Adrenal gland (tissue), 12 donors: ENCODE measurements around the gene DPYD. TPM values are rescaled to one million over a fixed set of nuclear protein-coding genes. Genes with fewer than 3 reads are reported as not detected.

Experiments
- DNase-seq, 7 donors: peaks; one replicate each; pipeline ENCODE4 v3.0.0-alpha.2; 2019 to 2020
- H3K27ac ChIP-seq, 5 donors: fragments of 200-600 bp; sonication (generic) in 4 of 5; 1 replicate in 3 of 5; 2 replicates in 2 of 5; pipeline versions ENCODE4 v1.5.1 to v1.8.0; 2016 to 2020; ENCODE audit warnings: mild to moderate bottlenecking in 1 of 5
- H3K27me3 ChIP-seq: fragments of 200-600 bp; 2 replicates; pipeline ENCODE4 v1.8.0; 2021
- H3K36me3 ChIP-seq, 2 donors: fragments of 200-600 bp; replicated peaks in 1 of 2; 1 replicate in 1 of 2; 2 replicates in 1 of 2; pipeline versions ENCODE4 v1.5.1 to v1.8.0; 2018 to 2022
- H3K4me1 ChIP-seq, 2 donors: fragments of 200-600 bp; replicated peaks in 1 of 2; 1 replicate in 1 of 2; 2 replicates in 1 of 2; pipeline versions ENCODE4 v1.5.1 to v1.8.0; 2018 to 2021
- H3K4me3 ChIP-seq, 4 donors: fragments of 200-600 bp; sonication (generic) in 3 of 4; one replicate each; pipeline ENCODE4 v1.5.1; 2016 to 2018
- H3K9me3 ChIP-seq, 3 donors: fragments of 200-600 bp; sonication (generic) in 1 of 3; replicated peaks in 1 of 3; 1 replicate in 2 of 3; 2 replicates in 1 of 3; pipeline versions ENCODE4 v1.5.1 to v1.8.0; 2016 to 2021
- CTCF ChIP-seq, 6 experiments: fragments of 450-650 bp in 4 of 6; fragments of 200-600 bp in 2 of 6; sonication (generic) in 1 of 6; IDR thresholded peaks; 1 replicate in 5 of 6; 2 replicates in 1 of 6; pipeline versions ENCODE4 v1.5.1 to v1.8.0; 2016 to 2021; ENCODE audit warnings: antibody characterized with exemption in 6 of 6, mild to moderate bottlenecking in 2 of 6, moderate library complexity in 1 of 6
- POLR2A ChIP-seq, 2 donors: fragments of 450-650 bp; IDR thresholded peaks; one replicate each; pipeline ENCODE4 v1.6.1; 2017; ENCODE audit warnings: antibody characterized with exemption in 2 of 2, mild to moderate bottlenecking in 2 of 2, moderate library complexity in 1 of 2
- WGBS, 4 donors: extraction: QIAGEN DNeasy Blood & Tissue Kit in 2 of 4; methylation state at CpG; one replicate each; pipeline versions ENCODE4 v1.1.5 to v1.1.7; 2013 to 2017; 5-methylcytosine and 5-hydroxymethylcytosine counted together
- intact Hi-C, 2 donors: fragments of 100-400 bp; cut with DNase I; formaldehyde crosslinking; loops; one replicate each; pipeline versions ENCODE4 v1.14.1 to v1.15.0; 2022 to 2023
- polyA plus RNA-seq, 3 donors: library from polyadenylated mRNA; stranded (reverse); fragments of 200-250 nt in 2 of 3; fragments of 350-450 nt in 1 of 3; fragmentation: Illumina TruSeq in 1 of 3; extraction: RNeasy Lipid Tissue Mini Kit (QIAGEN cat#74804) in 1 of 3; gene quantifications; one replicate each; pipeline ENCODE4 v1.2.3, GENCODE V29; 2013 to 2014
- total RNA-seq, 9 donors: library from RNA; depleted of rRNA in 4 of 9; stranded (reverse); fragments of >200 nt in 4 of 9; fragments of 120-200 nt in 1 of 9; fragmentation: NEBNext Ultra II Directional in 1 of 9; extraction: Animal tissue kit (Norgen Biotek cat#: 25700) in 1 of 9; gene quantifications; one replicate each; pipeline versions ENCODE4 v1.1.0 to v1.2.4, GENCODE V29; 2013 to 2023
- donor health status: healthy with polysubstance abuse.
- donor health status: Bipolar disorder and iron deficiency.
- donor health status: DM: yes; HTN: yes; CAD: no.
- donor health status: DM: no; HTN: no; CAD: no.
- donor health status: DM: no; HTN: no; CAD: no.
- donor health status: DM: yes; HTN: yes; CAD: no.

DPYD gene
- total and polyA plus RNA-seq, 12 donors = 6.6 to 73.1 (median 30.2) TPM

- DNase-seq = no peak
- 91 to 95% (median 93%) methylated on average over 2 of the region's 2 CpGs for WGBS, 4 donors
- Histone ChIP-seq H3K4me1 (no peaks in the 10 kb centered on the region), H3K9me3 (no peaks in the 10 kb centered on the region), H3K27me3 (no peaks in the 10 kb centered on the region), H3K27ac (no peak overlapping the region), H3K36me3 (no peaks in the 10 kb centered on the region), H3K4me3 (no peak overlapping the region)
- TF ChIP-seq POLR2A (IDR thresholded peaks at IDR 0.05) = no peak
- TF ChIP-seq CTCF (IDR thresholded peaks at IDR 0.05) = no peak
- intact Hi-C loops = no loop called here
Measured at GRCh38 chr1:97770376-97770775, 150.5 kb downstream of the DPYD start.

- intact Hi-C loops = no loop called here
- Histone ChIP-seq H3K27ac (no peak overlapping the region), H3K27me3 (no peaks in the 10 kb centered on the region), H3K4me3 (no peak overlapping the region), H3K36me3 (no peaks in the 10 kb centered on the region), H3K9me3 (no peaks in the 10 kb centered on the region), H3K4me1 (no peaks in the 10 kb centered on the region)
- no peak for TF ChIP-seq CTCF (IDR thresholded peaks at IDR 0.05)
- no peak for TF ChIP-seq POLR2A (IDR thresholded peaks at IDR 0.05)
- no peak for DNase-seq
- WGBS, 4 donors = 60 to 89% (median 79%) methylated on average over 4 of the region's 4 CpGs
Measured at GRCh38 chr1:97767381-97767780, 153.5 kb downstream of the DPYD start.

- H3K4me1 ChIP-seq = no peaks in the 10 kb centered on the region
- H3K4me3 ChIP-seq = no peak overlapping the region
- no peaks in the 10 kb centered on the region for H3K9me3 ChIP-seq
- intact Hi-C loops = no loop called here
- H3K27ac ChIP-seq = no peak overlapping the region
- no peaks in the 10 kb centered on the region for H3K36me3 ChIP-seq
- TF ChIP-seq POLR2A (IDR thresholded peaks at IDR 0.05) = no peak
- TF ChIP-seq CTCF (IDR thresholded peaks at IDR 0.05) = no peak
- DNase-seq = no peak
- WGBS, 4 donors = 76 to 91% (median 85%) methylated on average over 1 of the region's 1 CpG
- H3K27me3 ChIP-seq = no peaks in the 10 kb centered on the region
Measured at GRCh38 chr1:97764991-97765390, 155.8 kb downstream of the DPYD start.

- Histone ChIP-seq H3K27ac (no peak overlapping the region), H3K4me3 (no peak overlapping the region), H3K9me3 (no peaks in the 10 kb centered on the region), H3K4me1 (peaks cover 7 to 15% of the 10 kb centered on the region in 2 donors), H3K36me3 (no peaks in the 10 kb centered on the region), H3K27me3 (no peaks in the 10 kb centered on the region)
- intact Hi-C loops = no loop called here
- no peak for DNase-seq
- WGBS, 4 donors = 78 to 100% (median 83%) methylated on average over 1 of the region's 1 CpG
- TF ChIP-seq CTCF (IDR thresholded peaks at IDR 0.05) (no peak), POLR2A (IDR thresholded peaks at IDR 0.05) (no peak)
Measured at GRCh38 chr1:97761637-97762036, 159.2 kb downstream of the DPYD start.
